Measurements from ENCODE around the gene SMG6.
A peak's percentile ranks its signal among the peaks of the same experiment; 100 is the strongest.

The SMG6 gene

GRCh38 chr17:2040942-2041560 lies 262.5 kb downstream of the SMG6 start:
- DNase-seq: no peak

- no peak for DNase-seq
These were observed 263.3 kb downstream of the SMG6 start for GRCh38 chr17:2040219-2040827.

GRCh38 chr17:2037155-2037554 lies 266.4 kb downstream of the SMG6 start:
- no peak for DNase-seq

GRCh38 chr17:2035541-2036488 lies 267.8 kb downstream of the SMG6 start:
- DNase-seq: no peak

GRCh38 chr17:2034806-2035540 lies 268.6 kb downstream of the SMG6 start:
- DNase-seq: no peak

- no peak for DNase-seq
These were observed 269.4 kb downstream of the SMG6 start for GRCh38 chr17:2034157-2034556.

- no peak for DNase-seq
These were observed 270.4 kb downstream of the SMG6 start for GRCh38 chr17:2033153-2033552.

GRCh38 chr17:2030779-2031163 lies 272.8 kb downstream of the SMG6 start:
- peak; percentile 71 for DNase-seq

GRCh38 chr17:2029911-2030778 lies 273.4 kb downstream of the SMG6 start, which contains the start of gene DPH1:
TSS of gene DPH1 (plus strand) at chr17:2030153. CDS start at chr17:2030170, 17 bp downstream.
- peak; percentile 88 for DNase-seq

- no peak for DNase-seq
These were observed 274.8 kb downstream of the SMG6 start for GRCh38 chr17:2028737-2029136.

- DNase-seq: no peak
These were observed 275.4 kb downstream of the SMG6 start for GRCh38 chr17:2028234-2028614.

- no peak for DNase-seq
These were observed 275.9 kb downstream of the SMG6 start for GRCh38 chr17:2027528-2028233.

GRCh38 chr17:2025622-2026309 lies 277.8 kb downstream of the SMG6 start:
- DNase-seq: no peak

GRCh38 chr17:2025220-2025621 lies 278.4 kb downstream of the SMG6 start, which contains the start of gene RTN4RL1:
TSS of gene RTN4RL1 (minus strand) at chr17:2025334. CDS start at chr17:2024865, 469 bp downstream.
- DNase-seq: peak; percentile 56

- DNase-seq: no peak
These were observed 278.9 kb downstream of the SMG6 start for GRCh38 chr17:2024572-2025219.

GRCh38 chr17:2023692-2024571 lies 279.7 kb downstream of the SMG6 start:
- peak; percentile 31 for DNase-seq

- DNase-seq: no peak
These were observed 280.3 kb downstream of the SMG6 start for GRCh38 chr17:2023256-2023655.

GRCh38 chr17:2022647-2023240 lies 280.8 kb downstream of the SMG6 start:
- DNase-seq: no peak

GRCh38 chr17:2020721-2021120 lies 282.9 kb downstream of the SMG6 start:
- no peak for DNase-seq
